Lower leg skin (tissue), 3 donors: ENCODE data around the gene MACROD1.

ENCODE experiments used
- CTCF ChIP-seq, 3 donors: fragments of 450-650 bp; IDR thresholded peaks; one replicate each; pipeline ENCODE4 v1.5.1; 2016; ENCODE audit warnings: antibody characterized with exemption in 3 of 3, mild to moderate bottlenecking in 3 of 3, moderate library complexity in 2 of 3
- POLR2A ChIP-seq, 2 donors: fragments of 450-650 bp; IDR thresholded peaks; one replicate each; pipeline ENCODE4 v1.6.1; 2016 to 2017; ENCODE audit warnings: antibody characterized with exemption in 2 of 2, mild to moderate bottlenecking in 1 of 2, moderate library complexity in 1 of 2

- TF ChIP-seq CTCF (IDR thresholded peaks at IDR 0.05) (no peak), POLR2A (IDR thresholded peaks at IDR 0.05) (no peak)
Observed at GRCh38 chr11:64053699-64054098, 112.2 kb downstream of the MACROD1 start.
